RCC 7860 (cell line): ENCODE results near the gene USP5.

Experiments used
- DNase-seq: peaks from one replicate; pipeline ENCODE4 v3.0.0-alpha.2; 2015; ENCODE audit warnings: low spot score
- FAIRE-seq: peaks from 2 replicates; lab custom pipeline; 2012; peaks lifted over from hg19 to GRCh38; lab: Jason Lieb, UNC

USP5 gene

DNA sequence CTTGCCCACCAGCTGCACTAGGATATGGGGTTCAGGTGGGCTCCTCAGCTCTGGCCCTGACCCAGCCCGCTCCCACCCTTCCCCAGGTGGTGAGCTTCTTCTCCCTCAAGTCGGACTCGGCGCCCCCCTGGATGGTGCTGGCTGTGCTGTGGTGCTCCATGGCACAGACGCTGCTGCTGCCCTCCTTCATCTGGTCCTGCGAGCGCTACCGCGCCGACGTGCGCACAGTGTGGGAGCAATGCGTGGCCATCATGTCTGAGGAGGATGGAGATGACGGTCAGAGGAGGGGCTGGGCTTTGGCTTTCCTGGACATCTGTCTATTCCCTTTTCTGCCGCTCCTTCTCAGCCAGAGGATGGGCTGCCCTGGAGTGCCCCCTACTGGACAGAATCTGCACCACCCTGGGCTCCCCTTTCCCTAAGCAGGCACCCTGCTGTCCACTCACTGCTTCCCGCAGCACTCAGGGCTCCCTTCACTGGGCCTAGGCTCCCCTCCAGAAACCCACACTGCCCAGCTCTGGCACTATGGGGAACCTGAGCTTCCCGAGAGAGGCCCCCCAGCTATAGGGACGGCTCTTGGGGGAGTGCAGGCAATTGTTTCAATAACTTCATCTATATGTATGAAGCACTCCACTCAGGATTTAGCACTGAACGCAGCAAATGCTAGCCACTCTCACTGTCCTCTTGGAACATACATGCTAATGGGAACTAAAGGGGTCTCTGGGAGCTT lies 26.4 kb upstream of the USP5 start:
- FAIRE-seq (no peak), DNase-seq (peak; percentile 61)

DNA sequence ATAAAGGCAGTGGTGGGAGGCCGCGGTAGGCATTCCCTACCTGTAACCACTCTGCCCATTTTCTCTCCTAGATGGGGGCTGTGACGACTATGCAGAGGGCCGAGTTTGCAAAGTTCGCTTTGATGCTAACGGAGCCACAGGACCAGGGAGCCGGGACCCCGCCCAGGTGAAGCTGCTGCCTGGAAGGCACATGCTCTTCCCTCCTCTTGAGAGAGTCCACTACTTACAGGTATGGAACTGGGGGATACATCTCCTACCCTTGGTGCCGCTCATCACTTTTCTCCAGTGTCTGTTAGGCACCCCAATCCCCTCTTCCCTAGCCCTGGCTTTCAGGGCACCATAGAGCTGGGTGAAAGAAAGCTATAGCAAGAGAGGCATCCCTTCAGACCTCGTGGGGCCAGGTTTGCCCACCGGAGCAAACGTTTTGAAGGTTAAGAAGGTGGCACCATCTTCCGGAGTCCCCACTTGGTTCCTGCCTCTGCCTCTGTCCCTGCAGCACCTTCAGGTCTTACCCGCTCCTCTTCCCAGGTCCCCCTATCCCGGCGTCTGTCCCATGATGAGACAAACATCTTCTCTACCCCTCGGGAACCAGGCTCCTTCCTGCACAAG lies 25.7 kb upstream of the USP5 start:
- FAIRE-seq = no peak

DNA sequence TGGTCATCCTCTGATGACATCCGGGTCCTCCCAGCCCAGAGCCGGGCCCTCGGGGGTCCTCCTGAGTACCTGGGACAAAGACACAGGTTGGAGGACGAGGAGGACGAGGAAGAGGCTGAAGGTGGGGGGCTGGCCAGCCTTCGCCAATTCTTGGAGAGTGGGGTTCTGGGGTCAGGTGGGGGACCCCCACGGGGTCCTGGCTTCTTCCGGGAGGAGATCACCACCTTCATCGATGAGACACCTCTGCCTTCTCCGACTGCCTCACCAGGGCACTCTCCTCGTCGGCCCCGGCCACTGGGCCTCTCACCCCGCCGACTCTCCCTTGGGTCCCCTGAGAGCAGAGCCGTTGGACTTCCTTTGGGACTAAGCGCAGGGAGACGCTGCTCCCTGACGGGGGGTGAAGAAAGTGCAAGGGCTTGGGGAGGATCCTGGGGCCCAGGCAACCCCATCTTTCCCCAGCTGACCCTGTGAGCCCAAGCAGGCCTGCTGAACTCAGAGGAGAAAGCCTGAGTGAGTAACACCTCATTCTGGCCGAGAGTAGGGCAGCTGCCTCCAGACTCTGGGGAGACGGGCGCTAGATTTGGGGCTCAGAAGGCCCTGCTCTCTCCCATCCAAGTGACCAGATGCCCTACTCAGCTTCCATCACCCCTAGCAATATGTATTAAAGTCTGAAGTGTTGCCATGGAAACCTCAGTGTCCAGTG lies 25.1 kb upstream of the USP5 start:
- FAIRE-seq (no peak), DNase-seq (no peak)

More for the DNA sequence above, 25.7 kb upstream of the USP5 start:
- DNase-seq = no peak

DNA sequence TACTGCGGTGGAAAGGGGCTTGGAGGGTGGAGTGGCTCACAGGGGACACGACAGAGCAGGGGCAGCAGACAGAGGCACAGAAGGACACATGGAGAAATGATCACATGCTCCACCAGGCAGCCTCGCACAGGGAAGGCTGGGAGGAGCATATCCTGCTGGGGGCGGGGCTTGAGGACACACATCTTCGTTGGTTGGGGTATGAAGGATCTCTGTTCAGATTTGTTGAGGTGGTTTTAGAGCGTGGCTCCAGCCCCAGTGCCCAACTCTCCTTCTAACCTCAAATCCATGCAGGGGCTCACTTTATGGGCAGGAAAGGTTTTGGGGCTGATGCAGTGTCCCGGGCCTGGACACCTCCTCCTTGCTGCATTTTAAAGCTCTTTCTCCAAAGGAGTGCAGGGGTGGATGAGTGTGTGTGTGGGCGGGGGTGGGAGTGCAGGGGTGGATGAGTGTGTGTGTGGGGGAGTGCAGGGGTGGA lies 24.5 kb upstream of the USP5 start:
- DNase-seq = peak; percentile 69
- FAIRE-seq = no peak

DNA sequence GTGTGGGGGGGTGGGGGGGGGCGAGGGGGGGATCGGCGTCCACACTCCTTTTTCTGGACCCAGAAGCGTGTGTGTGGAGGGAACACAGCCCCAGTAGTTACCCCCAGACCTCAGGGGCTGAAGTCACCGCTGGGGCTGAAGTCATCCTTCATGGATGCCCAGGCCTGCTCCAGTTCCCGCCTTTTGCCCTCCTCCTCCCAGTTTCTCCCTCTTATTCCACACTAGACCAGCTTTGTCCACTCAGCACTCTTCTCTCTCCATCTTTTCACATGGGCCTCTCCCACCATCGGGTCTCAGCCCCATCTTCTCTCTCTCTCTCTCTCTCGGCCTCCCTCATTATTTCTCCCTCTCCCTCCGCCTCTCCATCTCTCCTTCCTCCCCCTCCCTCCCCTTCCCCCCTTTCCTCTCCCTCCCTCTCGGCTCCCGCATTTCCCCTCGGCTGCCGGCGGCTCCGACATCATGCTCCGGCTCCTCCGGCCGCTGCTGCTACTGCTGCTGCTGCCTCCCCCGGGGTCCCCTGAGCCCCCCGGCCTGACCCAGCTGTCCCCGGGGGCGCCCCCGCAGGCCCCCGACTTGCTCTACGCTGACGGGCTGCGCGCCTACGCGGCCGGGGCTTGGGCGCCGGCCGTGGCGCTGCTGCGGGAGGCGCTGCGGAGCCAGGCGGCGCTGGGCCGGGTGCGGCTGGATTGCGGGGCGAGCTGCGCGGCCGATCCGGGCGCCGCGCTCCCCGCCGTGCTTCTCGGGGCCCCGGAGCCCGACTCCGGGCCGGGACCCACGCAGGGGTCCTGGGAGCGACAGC lies 23.8 kb upstream of the USP5 start, which contains the start of gene P3H3:
Gene P3H3 (plus strand): TSS at position 426 of the 799 bp plus-strand sequence. CDS start 34 bp downstream, at position 460.
- FAIRE-seq (no peak), DNase-seq (peak; percentile 53)

DNA sequence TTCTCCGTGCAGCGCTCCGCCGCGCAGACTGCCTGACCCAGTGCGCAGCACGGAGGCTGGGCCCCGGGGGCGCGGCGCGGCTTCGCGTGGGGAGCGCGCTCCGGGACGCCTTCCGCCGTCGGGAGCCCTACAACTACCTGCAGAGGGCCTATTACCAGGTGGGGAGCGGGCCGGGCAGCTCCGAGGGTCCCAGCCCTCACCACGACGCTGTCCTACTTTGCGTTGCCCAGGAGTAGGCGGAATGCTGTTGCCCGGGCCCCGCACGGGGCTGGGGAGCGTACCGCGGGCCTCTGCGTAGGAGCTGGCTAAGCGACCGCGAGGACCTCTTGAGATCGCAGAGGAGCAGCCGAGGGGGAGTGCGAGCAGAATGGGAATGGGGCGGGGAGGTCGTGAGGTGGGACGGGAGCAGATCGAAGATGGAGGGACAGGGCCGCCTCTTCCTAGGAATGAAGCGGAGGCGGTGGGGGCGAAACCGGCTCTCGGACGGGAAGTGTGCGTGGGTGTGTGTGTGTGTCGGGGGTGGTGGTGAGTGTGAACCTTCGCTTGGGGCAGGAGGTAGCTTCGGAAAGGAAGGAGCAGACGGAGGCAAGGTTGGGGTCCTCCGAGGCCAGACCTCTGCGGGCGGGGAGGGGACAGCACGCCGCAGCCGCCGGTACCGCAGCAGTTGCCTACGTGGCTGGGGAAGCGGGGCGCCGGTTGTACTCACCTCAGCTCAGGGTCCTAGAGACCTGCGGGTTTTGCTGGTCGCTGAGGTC lies 23.0 kb upstream of the USP5 start:
- DNase-seq = no peak
- no peak for FAIRE-seq

DNA sequence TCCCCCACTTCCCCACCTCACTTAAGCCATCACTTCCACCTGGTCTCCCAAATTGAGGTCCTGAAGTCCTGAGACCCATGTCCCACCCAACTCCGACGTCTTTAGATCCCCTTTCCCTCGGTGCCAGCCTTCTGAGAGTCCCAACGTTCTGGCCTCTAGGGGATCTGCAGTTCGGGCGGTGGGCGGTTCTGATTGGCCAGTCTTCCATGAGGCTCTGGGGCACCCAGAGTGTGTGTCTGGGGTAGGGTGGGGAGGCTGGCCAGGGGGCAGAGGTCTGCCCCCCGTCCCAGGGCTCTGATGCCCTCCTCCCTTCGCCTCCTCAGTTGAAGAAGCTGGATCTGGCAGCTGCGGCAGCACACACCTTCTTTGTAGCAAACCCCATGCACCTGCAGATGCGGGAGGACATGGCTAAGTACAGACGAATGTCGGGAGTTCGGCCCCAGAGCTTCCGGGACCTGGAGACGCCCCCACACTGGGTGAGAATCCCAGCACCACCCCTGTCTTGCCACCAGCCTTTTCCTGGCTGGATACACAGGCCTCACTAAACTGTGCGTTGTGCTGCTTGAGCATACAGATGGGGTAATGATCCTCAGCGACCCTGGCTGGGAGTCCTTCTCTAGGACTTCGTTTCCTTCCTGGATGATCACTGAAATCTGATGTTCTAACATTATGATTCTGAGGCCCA lies 22.3 kb upstream of the USP5 start:
- FAIRE-seq = no peak
- no peak for DNase-seq

DNA sequence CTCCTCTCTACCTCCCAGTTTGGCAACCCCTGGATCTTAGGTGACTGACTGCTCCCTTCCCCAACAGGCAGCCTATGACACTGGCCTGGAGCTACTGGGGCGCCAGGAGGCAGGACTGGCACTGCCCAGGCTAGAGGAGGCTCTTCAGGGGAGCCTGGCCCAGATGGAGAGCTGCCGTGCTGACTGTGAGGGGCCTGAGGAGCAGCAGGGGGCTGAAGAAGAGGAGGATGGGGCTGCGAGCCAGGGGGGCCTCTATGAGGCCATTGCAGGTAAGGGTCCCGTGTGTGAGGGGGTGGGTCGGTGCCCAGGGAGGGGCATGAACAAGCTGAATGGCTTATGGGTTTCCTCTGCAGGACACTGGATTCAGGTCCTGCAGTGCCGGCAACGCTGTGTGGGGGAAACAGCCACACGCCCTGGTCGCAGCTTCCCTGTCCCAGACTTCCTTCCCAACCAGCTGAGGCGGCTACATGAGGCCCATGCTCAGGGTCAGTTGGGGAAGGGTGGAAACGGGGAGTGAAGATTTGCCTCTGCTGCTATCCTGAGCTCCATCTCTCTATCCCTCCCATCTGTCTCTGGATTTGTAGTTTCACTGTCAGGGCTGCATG lies 21.6 kb upstream of the USP5 start:
- no peak for DNase-seq
- FAIRE-seq = no peak

DNA sequence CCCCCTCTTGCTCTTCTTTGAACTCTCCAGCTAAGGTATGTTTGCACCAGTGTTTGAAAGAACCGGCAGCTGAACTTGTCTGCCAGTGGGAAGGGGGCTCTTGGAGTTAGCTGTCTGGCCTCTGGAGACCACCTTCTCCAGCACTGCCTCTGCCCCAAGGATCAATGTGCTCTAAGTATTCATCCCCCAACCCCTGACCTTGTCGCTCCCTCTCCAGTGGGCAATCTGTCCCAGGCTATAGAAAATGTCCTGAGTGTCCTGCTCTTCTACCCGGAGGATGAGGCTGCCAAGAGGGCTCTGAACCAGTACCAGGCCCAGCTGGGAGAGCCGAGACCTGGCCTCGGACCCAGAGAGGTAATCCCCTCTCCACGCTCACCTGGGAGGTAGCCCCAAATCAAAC lies 21.0 kb upstream of the USP5 start:
- FAIRE-seq = no peak
- no peak for DNase-seq

DNA sequence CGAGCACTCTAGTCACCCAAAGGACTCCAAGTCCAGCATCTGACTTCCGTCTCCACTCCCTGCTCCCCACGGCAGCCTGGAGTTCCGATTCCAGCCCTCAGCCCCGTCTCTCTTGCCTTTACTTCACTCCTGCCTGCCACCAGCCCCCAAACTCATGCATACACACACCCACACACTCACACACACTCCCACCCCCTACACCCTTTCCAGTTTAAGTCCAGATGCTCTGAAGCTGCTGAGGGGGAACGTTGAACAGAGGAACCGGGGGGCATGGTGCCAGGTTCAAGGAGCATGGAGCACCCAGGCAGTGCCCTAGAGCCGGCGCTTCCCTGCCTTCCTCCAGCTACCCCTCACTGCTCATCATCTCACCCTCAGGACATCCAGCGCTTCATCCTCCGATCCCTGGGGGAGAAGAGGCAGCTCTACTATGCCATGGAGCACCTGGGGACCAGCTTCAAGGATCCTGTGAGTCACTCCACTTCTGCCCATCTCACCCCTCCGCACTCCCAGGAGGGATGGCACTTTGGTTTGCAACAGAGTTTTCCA lies 20.4 kb upstream of the USP5 start:
- FAIRE-seq = no peak
- DNase-seq = no peak

DNA sequence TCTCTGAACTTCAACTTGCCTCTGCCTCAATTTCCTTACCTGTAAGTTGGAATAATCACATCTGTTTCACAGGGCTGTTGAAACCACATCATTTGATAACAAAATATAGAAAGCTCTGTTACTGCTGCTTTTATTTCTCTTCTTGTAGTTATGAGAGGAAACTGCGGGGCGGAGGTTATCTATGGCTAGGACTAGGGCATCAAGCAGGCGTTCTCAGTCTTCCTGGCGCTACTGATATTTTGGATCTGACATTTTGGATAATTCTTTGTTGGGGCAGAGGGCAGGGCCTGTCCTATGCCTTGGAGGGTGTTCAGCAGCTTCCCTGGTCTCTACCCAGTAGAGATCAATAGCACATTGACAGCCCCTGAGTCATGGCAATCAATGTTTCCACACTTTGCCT lies 19.8 kb upstream of the USP5 start:
- no peak for FAIRE-seq
- no peak for DNase-seq

DNA sequence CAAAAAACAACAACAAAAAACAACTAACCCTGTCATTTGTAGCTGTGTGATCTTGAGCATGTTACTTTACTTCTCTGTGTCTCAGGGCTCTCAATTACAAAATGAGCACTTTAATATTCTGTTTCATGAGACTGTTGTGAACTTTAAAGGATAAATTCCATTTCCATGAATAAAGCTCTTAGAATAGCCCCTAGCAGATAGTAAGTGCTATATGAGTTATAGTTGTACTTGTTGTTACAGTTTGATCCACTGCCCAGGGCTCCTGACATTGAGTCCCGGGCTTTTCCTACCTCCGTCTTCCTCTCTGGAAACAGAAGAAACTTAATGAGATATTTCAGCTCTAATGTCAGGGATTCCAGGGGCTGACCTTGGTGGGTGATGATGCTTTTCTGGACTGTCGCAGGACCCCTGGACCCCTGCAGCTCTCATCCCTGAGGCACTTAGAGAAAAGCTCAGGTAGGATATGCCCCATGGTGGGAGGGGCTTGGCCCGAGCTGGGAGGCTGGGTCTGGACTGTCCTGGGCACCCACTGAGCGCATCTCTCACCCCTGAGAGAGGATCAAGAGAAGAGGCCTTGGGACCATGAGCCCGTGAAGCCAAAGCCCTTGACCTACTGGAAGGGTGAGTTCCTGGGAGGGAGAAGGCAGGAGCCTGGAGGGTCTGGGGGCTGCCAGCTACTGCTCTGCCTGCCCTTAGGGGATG lies 18.6 kb upstream of the USP5 start:
- FAIRE-seq (no peak), DNase-seq (no peak)

DNA sequence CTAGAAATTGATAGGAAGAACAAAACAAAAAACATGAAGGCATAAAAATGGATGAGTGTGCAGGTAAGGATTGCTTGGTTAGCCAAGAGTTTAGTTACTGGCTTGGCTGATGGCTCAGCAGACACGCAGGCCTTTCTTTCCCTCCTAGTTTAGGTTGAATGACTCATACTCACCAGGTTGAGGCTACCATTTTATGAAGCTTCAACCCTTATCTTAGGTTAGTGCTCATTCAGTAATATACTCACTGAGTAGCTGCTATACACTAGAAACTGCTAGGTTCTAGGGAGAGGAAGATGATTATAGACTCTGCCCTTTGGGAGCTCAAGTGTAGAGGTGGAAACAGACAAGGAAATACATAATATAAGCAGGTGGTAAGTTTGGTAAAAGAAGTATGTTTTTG lies 17.7 kb upstream of the USP5 start:
- FAIRE-seq (no peak), DNase-seq (peak; percentile 26)

DNA sequence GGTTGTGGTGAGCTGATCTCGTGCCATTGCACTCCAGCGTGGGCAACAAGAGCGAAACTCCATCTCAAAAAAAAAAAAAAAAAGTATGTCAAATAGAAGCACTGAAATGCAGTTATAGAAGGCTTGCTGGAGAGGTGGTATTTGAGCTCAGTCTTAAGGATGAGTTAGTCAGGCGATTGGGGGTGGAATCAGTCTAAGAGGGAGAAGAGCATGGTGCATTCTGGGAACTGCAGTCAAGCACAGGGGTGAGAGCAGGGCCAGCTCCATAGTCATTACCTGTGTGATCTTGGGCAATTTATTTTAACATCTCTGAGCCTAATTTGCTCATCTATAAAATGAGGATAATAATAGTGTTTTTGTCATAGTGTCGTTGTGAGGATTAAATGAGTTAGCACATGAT lies 17.1 kb upstream of the USP5 start:
- DNase-seq (no peak), FAIRE-seq (no peak)

DNA sequence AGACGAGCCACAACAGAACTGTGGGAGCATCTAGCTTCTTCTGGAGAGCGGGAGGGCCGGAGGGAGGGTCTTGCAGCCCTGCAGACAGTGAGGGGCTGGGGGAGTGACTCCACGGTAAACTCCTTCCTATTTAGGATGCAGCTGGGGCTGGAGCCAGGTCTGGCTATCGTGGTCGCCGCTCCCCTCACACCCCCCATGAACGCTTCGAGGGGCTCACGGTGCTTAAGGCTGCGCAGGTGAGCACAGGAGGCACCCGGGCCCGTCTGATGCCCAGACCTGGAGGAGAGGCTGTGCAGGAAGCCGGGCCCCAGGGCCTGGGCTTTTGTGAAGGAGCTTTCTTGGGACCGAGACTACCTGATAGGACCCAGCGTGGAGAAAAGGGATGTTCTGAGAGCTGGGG lies 15.1 kb upstream of the USP5 start:
- FAIRE-seq (no peak), DNase-seq (no peak)

DNA sequence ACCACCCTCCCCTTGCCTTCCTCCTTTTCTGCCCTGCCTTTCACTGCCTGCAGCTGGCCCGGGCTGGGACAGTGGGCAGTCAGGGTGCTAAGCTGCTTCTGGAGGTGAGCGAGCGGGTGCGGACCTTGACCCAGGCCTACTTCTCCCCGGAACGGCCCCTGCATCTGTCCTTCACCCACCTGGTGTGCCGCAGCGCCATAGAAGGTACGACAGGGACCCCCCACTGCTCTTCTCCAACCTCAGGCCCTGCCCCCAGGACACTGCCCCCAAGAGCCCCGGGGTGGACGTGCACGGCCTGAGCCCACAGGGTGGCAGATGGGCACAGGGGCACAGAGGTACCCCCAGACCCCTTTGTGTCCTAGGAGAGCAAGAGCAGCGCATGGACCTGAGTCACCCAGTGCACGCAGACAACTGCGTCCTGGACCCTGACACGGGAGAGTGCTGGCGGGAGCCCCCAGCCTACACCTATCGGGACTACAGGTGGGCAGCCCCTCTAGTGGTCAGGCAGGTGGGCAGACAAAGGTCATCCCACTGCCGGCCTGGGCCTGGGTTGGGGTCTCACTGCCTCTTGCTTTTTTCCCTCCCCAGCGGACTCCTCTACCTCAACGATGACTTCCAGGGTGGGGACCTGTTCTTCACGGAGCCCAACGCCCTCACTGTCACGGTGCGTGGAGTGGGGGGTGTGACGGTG lies 14.4 kb upstream of the USP5 start:
- DNase-seq (no peak), FAIRE-seq (no peak)

DNA sequence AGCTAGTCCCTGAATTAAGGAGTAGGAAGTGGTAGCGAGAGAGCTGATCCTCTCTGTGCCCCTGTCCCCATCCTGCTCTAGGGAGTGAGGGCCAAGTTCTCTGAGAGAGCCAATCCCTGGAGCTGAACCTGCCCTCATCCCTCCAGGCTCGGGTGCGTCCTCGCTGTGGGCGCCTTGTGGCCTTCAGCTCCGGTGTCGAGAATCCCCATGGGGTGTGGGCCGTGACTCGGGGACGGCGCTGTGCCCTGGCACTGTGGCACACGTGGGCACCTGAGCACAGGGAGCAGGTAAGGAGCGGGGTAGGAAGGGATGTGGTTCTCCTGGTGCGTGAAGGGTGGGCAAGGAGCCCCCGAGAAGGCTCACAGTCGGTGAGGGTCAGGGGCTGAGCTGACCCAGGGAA lies 13.1 kb upstream of the USP5 start:
- DNase-seq = no peak
- no peak for FAIRE-seq
